ENCODE results near the gene ZBP1. TPM values are rescaled to one million over a fixed set of nuclear protein-coding genes. Genes with fewer than 3 reads are reported as not detected.

The ZBP1 gene
- total RNA-seq, 1 experiment from 2014 or later: not detected

DNA sequence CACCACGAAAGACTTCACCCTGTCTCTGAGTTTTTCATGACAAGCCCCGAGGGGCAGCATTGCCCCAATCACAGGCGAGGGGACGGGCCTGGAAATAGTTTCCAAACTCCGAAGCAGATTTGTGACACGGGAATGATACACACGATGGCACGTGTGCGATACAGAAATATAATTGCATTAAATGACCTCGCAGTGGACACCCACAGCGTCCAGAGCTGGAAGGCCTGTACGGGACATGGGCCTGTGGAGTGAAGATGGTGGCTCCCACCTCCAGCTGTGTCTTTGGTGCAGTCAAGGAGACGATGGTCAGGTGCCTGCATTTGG lies 46.6 kb upstream of the ZBP1 start:
- DNase-seq (ENCODE audit: low read depth, low spot score) (no peak), ATAC-seq (no peak)
- H3K9me2 ChIP-seq (ENCODE audit: insufficient read depth): no peaks in the 10 kb centered on the region
- H3K4me2 ChIP-seq (ENCODE audit: low read length): no peak overlapping the region
- H4K20me1 ChIP-seq (ENCODE audit: insufficient read depth): no peaks in the 10 kb centered on the region
- TF ChIP-seq, protein P1, sequence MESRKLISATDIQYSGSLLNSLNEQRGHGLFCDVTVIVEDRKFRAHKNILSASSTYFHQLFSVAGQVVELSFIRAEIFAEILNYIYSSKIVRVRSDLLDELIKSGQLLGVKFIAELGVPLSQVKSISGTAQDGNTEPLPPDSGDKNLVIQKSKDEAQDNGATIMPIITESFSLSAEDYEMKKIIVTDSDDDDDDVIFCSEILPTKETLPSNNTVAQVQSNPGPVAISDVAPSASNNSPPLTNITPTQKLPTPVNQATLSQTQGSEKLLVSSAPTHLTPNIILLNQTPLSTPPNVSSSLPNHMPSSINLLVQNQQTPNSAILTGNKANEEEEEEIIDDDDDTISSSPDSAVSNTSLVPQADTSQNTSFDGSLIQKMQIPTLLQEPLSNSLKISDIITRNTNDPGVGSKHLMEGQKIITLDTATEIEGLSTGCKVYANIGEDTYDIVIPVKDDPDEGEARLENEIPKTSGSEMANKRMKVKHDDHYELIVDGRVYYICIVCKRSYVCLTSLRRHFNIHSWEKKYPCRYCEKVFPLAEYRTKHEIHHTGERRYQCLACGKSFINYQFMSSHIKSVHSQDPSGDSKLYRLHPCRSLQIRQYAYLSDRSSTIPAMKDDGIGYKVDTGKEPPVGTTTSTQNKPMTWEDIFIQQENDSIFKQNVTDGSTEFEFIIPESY (IDR thresholded peaks at IDR 0.05; ENCODE audit: extremely low read depth, insufficient replicate concordance, low read length): no peak
- TF ChIP-seq, protein P2, sequence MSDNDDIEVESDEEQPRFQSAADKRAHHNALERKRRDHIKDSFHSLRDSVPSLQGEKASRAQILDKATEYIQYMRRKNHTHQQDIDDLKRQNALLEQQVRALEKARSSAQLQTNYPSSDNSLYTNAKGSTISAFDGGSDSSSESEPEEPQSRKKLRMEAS (IDR thresholded peaks at IDR 0.05): no peak
- no peak for TF ChIP-seq SP1 (IDR thresholded peaks at IDR 0.05; ENCODE audit: low read depth)
- no peak for TF ChIP-seq CEBPB (IDR thresholded peaks at IDR 0.05; ENCODE audit: low read depth)
- TF ChIP-seq POLR2A (IDR thresholded peaks at IDR 0.05; ENCODE audit: borderline replicate concordance, extremely low read depth, insufficient read depth, insufficient read length): no peak
- TF ChIP-seq ELF1 (IDR thresholded peaks at IDR 0.05; ENCODE audit: borderline replicate concordance, low read depth): no peak
- TF ChIP-seq YY1 (IDR thresholded peaks at IDR 0.05; ENCODE audit: extremely low read depth, insufficient replicate concordance, low read depth, low read length): no peak
- no peak for TF ChIP-seq CBX3 (IDR thresholded peaks at IDR 0.05; ENCODE audit: low read depth)
- no peak for TF ChIP-seq JUND (IDR thresholded peaks at IDR 0.05)
- TF ChIP-seq SIN3A (IDR thresholded peaks at IDR 0.05; ENCODE audit: low read depth): no peak
- no peak for TF ChIP-seq TCF7L2 (IDR thresholded peaks at IDR 0.05; ENCODE audit: borderline replicate concordance, extremely low read depth, insufficient read depth, insufficient read length)
- TF ChIP-seq, protein P3, sequence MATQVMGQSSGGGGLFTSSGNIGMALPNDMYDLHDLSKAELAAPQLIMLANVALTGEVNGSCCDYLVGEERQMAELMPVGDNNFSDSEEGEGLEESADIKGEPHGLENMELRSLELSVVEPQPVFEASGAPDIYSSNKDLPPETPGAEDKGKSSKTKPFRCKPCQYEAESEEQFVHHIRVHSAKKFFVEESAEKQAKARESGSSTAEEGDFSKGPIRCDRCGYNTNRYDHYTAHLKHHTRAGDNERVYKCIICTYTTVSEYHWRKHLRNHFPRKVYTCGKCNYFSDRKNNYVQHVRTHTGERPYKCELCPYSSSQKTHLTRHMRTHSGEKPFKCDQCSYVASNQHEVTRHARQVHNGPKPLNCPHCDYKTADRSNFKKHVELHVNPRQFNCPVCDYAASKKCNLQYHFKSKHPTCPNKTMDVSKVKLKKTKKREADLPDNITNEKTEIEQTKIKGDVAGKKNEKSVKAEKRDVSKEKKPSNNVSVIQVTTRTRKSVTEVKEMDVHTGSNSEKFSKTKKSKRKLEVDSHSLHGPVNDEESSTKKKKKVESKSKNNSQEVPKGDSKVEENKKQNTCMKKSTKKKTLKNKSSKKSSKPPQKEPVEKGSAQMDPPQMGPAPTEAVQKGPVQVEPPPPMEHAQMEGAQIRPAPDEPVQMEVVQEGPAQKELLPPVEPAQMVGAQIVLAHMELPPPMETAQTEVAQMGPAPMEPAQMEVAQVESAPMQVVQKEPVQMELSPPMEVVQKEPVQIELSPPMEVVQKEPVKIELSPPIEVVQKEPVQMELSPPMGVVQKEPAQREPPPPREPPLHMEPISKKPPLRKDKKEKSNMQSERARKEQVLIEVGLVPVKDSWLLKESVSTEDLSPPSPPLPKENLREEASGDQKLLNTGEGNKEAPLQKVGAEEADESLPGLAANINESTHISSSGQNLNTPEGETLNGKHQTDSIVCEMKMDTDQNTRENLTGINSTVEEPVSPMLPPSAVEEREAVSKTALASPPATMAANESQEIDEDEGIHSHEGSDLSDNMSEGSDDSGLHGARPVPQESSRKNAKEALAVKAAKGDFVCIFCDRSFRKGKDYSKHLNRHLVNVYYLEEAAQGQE (IDR thresholded peaks at IDR 0.05; ENCODE audit: low read depth): no peak
- TF ChIP-seq ZFX (IDR thresholded peaks at IDR 0.05): no peak
- H3K4me3 ChIP-seq (replicated peaks in 1 of 2; ENCODE audit: low read depth in 1 of 2, low read length in 2 of 2): no peak overlapping the region
- no peak overlapping the region for H3K27ac ChIP-seq (ENCODE audit: low read depth, low read length)
- ChIA-PET POLR2A (no interaction called here), CTCF (no interaction called here), RAD21 (ENCODE audit: low non-redundant PET in 1 of 2, low total read pairs in 2 of 2, uncharacterized antibody in 2 of 2, unreplicated experiment in 2 of 2) (no interaction called here)
- no peak overlapping the region for H3K9ac ChIP-seq (ENCODE audit: low read length)
- no peaks in the 10 kb centered on the region for H3K79me2 ChIP-seq (ENCODE audit: insufficient read depth, low read length)
- no peaks in the 10 kb centered on the region for H3K36me3 ChIP-seq (ENCODE audit: control insufficient read depth in 1 of 2, insufficient read depth in 2 of 2, low read length in 2 of 2)
- BruUV-seq (replicated peaks): no TSS peak
- H3K4me1 ChIP-seq (ENCODE audit: control insufficient read depth in 1 of 2, insufficient read depth in 2 of 2, low read length in 2 of 2): no peaks in the 10 kb centered on the region
- H3K27me3 ChIP-seq (ENCODE audit: insufficient read depth, low read length): 0 out of 2 replicates have a peak, but pooled peaks cover 8% of the 10 kb centered on the region
- no peaks in the 10 kb centered on the region for H3K9me3 ChIP-seq (ENCODE audit: control insufficient read depth in 1 of 2, insufficient read depth in 1 of 2, low read depth in 1 of 2, low read length in 2 of 2)
- intact Hi-C loops (cut with micrococcal nuclease): no loop called here
- H2AFZ ChIP-seq (ENCODE audit: low read depth, low read length, poor library complexity, severe bottlenecking): no peak overlapping the region

All from HCT116 (cell line).